Measurements from ENCODE around the gene CLSTN1.
"Not testable (repeated sequence)": the region's sequence is repeated elsewhere in the genome, so short reads cannot be mapped to it uniquely, and the experiment has no call there.

Gene CLSTN1

DNA sequence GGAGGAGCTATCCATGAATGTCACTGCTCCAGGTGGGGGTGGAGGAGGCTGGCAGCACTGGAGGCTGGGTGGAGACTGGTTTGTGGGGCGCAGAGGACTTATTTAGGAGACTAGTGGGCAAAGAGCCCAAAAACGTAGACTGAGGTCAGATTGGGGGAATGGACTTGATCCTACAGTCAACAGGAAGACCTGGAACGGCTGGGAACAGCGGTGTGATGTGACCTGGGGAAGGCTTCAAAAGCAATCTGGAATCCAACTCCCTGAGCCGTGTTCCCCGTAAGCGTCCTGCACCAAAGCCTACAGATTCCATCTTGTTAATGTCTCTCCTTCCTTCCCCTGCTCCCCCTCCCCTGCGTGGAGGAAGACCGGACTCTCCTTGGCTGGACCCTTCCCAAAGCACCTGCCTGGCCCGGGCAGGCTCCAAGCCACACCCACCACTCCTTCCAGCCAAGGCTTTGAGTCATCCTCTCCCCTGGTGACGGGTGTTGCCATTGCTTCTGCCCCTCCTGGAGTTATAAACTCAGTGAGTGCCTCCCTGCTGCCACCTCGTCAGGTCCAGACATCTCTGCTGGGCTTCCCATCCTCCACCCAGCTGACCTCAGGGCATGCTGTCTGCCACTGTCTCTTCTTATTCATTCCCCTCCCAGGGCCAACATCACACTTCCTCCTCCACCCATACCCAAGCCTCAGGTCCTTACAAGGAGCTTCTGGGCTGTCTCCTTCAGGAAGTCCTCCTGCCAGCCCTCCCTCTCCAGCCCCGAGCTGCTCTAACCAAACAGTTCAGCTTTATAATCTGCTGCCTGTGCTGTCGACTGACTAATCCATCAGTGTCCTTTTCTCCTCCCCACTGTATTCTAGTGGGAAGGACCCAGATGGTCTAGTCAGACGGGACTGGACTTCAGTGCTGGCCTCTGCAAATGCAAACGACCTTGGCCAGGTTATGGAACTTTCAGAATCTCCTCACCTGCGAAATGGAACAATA, 1.6 kb upstream of the CLSTN1 start:
- peak; percentile 39 for DNase-seq

DNA sequence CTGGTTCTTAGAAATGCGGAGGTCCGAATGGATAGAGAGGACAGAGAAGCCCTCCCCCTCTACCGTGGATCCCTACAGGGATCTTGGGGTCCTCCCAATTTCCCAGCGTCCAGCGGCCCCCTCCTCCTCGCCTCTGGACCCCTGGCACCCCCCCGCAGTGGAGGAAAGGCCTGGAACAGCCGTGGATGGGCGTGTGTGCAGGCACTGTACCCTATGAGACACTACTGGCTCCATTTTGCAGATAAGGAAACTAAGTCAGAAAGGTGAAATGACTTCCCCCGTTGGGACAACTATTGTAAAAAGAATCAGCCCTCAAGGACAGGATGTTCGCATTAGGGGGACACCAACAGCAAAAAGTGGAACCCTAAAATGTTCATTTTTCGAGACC, 931 bp upstream of the CLSTN1 start:
- DNase-seq: no peak

DNA sequence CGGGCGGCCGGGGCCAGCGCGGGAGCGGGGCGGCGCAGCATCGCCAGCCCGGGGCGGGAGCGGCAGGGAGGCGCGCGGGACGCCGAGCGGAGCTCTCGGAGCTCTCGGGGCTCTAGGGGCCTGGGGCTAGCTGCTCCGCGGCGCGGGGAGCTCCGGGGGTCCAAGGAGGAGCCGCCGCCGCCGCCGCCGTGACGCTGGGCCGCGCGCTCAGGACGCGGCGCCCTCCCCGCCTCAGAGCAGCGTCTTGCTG, 147 bp downstream of the CLSTN1 start:
- DNase-seq: no peak

- peak; percentile 8 for DNase-seq
Measured at GRCh38 chr1:9822897-9823692, 670 bp downstream of the CLSTN1 start.

DNA sequence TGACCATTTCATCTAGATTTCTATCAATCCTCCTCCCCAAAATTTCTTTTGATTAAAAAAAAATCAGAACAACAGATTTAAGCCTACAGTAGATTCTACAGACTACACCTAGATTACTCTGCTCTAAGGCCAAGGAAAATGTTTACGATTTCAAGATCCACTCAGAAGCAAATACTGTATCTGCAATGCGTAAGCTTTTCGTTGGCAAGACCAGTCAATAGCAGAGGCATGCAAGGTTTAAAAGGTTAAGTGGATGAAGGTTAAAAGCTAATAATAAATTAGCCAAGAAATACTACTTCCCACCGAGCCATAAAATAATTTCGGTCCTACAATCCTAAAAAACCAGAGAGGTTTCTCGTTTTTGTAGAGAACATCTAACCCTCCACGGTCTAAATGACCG, 1.3 kb downstream of the CLSTN1 start:
- DNase-seq: no peak

GRCh38 chr1:9821710-9822109, 2.1 kb downstream of the CLSTN1 start:
- no peak for DNase-seq

DNA sequence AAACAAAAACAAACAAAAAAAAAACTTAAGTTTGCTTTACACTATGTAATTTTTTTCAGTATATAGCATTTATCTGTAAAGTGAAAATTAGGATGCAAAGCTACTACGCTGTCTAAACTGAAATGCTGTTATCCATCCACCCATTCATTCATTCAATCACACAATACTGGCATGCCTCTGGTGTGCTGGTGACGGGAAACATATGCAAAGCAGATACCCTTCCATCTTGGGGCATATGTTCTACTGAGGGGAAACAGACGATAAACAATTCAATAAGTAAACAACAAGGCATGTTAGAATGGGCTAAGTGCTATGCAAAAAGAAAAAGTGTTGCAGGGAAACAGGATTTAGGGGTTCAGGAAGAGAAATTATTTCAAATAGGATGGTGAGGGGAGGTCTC, 3.2 kb downstream of the CLSTN1 start:
- DNase-seq: no peak

DNA sequence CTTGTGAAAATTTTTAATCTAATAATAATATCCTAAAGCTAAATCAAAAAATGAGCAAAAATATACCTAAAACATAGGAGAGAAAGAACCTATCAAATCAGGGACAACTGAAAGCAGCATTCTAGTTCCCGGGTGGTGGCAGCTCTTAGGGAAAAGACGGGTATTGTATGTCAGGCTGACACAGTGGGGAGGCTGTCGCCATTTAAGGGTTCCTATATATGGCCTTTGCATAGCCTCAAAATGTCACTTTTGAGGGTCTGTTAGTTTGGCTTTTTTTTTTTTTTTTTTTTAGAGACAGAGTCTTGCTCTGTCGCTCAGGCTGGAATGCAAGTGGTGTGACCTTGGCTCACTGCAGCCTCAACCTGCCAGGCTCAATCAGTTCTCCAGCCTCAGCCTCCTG, 6.0 kb downstream of the CLSTN1 start:
- no peak for DNase-seq

- no peak for DNase-seq
Measured at GRCh38 chr1:9816199-9816598, 7.6 kb downstream of the CLSTN1 start.

- no peak for DNase-seq
Measured at GRCh38 chr1:9815150-9815549, 8.6 kb downstream of the CLSTN1 start.

GRCh38 chr1:9814619-9815018, 9.1 kb downstream of the CLSTN1 start:
- no peak for DNase-seq

- DNase-seq: no peak
Measured at GRCh38 chr1:9811239-9811966, 12.4 kb downstream of the CLSTN1 start.

DNA sequence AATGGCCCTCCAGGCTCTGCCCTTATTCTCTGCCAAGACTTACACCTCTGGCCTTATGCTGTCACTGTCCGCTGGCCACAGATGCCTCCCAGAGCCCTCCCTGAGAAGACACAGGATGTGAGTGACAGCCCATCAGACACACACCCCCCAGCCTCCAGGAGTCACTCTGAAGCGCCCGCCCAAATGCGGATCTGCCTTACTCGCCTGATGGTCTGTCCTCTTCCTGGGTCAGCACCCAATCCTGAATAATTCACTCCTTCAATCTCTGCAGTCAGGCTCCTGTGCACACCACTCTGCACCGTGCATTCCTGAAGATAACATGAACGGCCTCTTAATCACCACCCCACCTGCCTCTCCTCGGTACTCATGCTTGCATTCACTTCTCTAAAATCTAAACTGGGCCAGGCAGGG, 14.7 kb downstream of the CLSTN1 start:
- no peak for DNase-seq

GRCh38 chr1:9808459-9808858, 15.3 kb downstream of the CLSTN1 start:
- DNase-seq: no peak

DNA sequence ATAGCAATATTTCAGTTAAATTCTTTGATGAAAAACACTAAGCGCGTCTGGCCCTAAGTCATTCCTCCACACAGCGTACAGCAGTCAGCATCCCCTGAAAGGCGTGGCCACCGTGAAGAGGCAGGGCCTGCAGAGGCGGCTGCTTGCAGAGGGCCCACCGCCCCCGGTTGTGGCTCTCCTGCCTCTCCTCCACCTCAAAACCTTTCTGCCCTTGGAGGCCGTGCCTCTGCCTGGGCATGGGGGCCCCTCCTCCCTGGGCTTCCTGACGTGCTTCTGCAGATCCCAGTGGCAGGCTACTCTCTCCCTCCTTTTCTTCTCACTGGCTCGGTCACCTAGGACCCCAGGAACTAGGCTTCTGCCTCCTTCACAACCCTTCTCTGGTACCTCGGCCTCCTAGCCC, 16.2 kb downstream of the CLSTN1 start:
- DNase-seq: no peak

- DNase-seq: not testable (repeated sequence)
Measured at GRCh38 chr1:9805972-9806371, 17.8 kb downstream of the CLSTN1 start.

GRCh38 chr1:9805006-9805508, 18.7 kb downstream of the CLSTN1 start:
- no peak for DNase-seq

- DNase-seq: not testable (repeated sequence)
Measured at GRCh38 chr1:9803003-9803918, 20.5 kb downstream of the CLSTN1 start.

GRCh38 chr1:9801909-9802308, 21.9 kb downstream of the CLSTN1 start:
- no peak for DNase-seq

DNA sequence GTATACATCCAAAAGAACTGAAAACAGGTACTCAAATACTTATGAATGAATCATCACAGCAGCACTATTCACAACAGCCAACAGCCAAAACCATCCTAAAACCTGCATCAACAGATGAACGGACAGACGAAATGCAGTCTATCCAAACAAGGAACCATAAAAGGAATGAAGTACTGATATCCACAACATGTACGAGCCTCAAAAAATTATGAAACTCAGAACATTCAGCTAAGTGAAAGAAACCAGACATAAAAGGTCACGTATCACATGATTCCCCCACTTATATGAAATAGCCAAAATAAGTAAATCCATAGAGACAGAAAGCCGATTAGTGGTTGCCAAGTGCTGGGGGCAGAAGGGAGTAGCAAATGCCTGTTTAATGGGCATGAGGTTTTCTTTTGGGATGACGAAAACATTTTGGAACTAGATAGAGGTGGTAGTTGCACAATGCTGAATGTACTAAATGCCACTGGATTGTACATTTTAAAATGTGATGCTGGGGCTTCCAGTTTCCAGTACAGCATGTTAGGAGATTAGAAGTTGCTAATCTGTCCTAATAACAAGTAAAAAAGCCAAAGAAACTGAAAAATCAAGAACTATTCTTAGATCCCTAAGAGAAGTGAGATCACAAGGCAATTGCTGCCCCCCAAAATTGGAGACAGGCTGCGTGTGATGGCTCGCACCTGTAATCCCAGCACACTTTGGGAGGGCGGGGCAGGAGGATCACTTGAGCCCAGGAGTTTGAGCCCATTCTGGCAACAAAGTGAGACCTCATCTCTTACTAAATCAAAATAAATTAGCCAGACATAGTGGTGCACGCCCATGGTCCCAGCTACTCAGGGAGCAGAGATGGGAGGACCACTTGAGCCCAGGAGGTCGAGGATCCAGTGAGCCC, 25.3 kb downstream of the CLSTN1 start:
- DNase-seq: no peak

DNA sequence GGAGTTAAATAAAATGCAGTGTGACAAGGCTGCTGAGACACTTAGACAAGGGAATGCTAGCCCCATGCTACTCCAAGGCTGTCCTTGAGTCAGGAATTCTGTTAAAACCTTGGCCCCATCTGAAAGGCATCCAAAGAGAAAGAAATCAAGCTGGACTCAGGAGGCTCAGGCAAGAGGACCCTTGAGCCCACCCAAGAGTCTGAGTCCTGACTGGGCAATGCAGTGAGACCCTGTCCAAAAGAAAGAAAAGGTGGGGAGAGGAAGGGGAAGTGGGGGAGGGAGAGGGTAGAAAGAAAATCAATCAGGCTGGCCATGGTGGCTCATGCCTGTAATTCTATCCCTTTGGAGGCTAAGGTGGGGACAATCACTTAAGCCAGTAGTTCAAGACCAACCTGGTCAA, 26.7 kb downstream of the CLSTN1 start:
- DNase-seq: no peak

Measured in effector CD4-positive, alpha-beta T cell (primary cell).